K562 (cell line): ENCODE measurements around the gene MTF1. TPM values are rescaled to one million over a fixed set of nuclear protein-coding genes. Genes with fewer than 3 reads are reported as not detected.

Experiments used
- ATAC-seq: fragments of 200-7000 bp; cut with Tn5 transposase; 3 replicates; pipeline ENCODE4 v1.9.1; 2020; ENCODE audit warnings: moderate library complexity
- BruUV-seq: library from RNA; stranded (reverse); fragments of 400-500 nt; replicated peaks from 2 replicates; lab custom pipeline; 2021; lab: Mats Ljungman, UMichigan
- CTCF ChIA-PET: fragments of 300-600 bp; formaldehyde crosslinking; extraction: SDS; loops from one replicate; lab custom pipeline; 2021; ENCODE audit warnings: low intra/inter-chr PET ratio; lab: Yijun Ruan, JAX
- POLR2A ChIA-PET: fragments of 300-600, 350-650 bp; sonication (Branson Sonifier 250); formaldehyde crosslinking; extraction: SDS; loops from one replicate; lab custom pipeline; 2021; ENCODE audit warnings: antibody characterized with exemption, inconsistent platforms; lab: Yijun Ruan, JAX
- DNase-seq, 4 experiments: peaks; one replicate each; pipeline versions ENCODE4 v3.0.0 to v3.0.0-alpha.2; 2011 to 2018; ENCODE audit warnings: low spot score in 3 of 4, mixed read lengths in 3 of 4; ENCODE audit errors: extremely low read depth in 1 of 4
- FAIRE-seq: peaks from 2 replicates; lab custom pipeline; 2011; peaks lifted over from hg19 to GRCh38; lab: Jason Lieb, UNC
- H2AFZ ChIP-seq: 2 replicates; pipeline ENCODE4 v1.6.0; 2011; ENCODE audit warnings: low read depth, low read length, control low read depth, inconsistent platforms
- H3K27ac ChIP-seq: fragments of 200-600 bp; 3 replicates; pipeline ENCODE4 v1.8.0; 2011; ENCODE audit warnings: low read depth, mild to moderate bottlenecking, control low read depth, inconsistent platforms, low read length, moderate library complexity, mixed read lengths; ENCODE audit errors: extremely low read depth
- H3K27me3 ChIP-seq, 2 experiments: fragments of 300-600 bp in 1 of 2; 2 replicates in 1 of 2; 3 replicates in 1 of 2; pipeline versions ENCODE4 v1.6.0 to v1.8.0; 2011; ENCODE audit warnings: inconsistent platforms in 2 of 2, low read length in 2 of 2, mild to moderate bottlenecking in 1 of 2, mixed read lengths in 1 of 2, moderate library complexity in 1 of 2; ENCODE audit not compliant: control insufficient read depth in 2 of 2, insufficient read depth in 2 of 2
- H3K36me3 ChIP-seq: fragments of 300-600 bp; 3 replicates; pipeline ENCODE4 v1.8.0; 2011; ENCODE audit warnings: mild to moderate bottlenecking, low read length, inconsistent platforms; ENCODE audit not compliant: control insufficient read depth, insufficient read depth
- H3K4me1 ChIP-seq, 2 experiments: fragments of 200-600 bp in 1 of 2; replicated peaks in 1 of 2; 2 replicates in 1 of 2; 3 replicates in 1 of 2; pipeline versions ENCODE4 v1.5.1 to v1.8.0; 2011; ENCODE audit warnings: inconsistent platforms in 2 of 2, low read length in 2 of 2, mild to moderate bottlenecking in 1 of 2, mixed read lengths in 1 of 2, moderate library complexity in 1 of 2; ENCODE audit not compliant: control insufficient read depth in 2 of 2, insufficient read depth in 2 of 2
- H3K4me2 ChIP-seq: 2 replicates; pipeline ENCODE4 v1.6.1; 2011; ENCODE audit warnings: low read length, control low read depth, inconsistent platforms, mixed read lengths; ENCODE audit not compliant: insufficient read depth
- H3K4me3 ChIP-seq: fragments of 200-600 bp; sonication (generic), shearing (Covaris generic); 2 replicates; pipeline ENCODE4 v1.5.1; 2016; ENCODE audit warnings: control low read depth, inconsistent platforms
- H3K79me2 ChIP-seq: fragments of 200-600 bp; 3 replicates; pipeline ENCODE4 v1.8.0; 2011; ENCODE audit warnings: low read length, inconsistent platforms; ENCODE audit not compliant: control insufficient read depth, insufficient read depth
- H3K9ac ChIP-seq, 2 experiments: 2 replicates each; pipeline versions ENCODE4 v1.6.0 to v1.6.1; 2011; ENCODE audit warnings: low read depth in 2 of 2, low read length in 2 of 2, control low read depth in 1 of 2, inconsistent platforms in 1 of 2, mild to moderate bottlenecking in 1 of 2, mixed read lengths in 1 of 2; ENCODE audit not compliant: insufficient read depth in 1 of 2
- H3K9me1 ChIP-seq: one replicate; pipeline ENCODE4 v1.6.0; 2011; ENCODE audit warnings: inconsistent platforms, mild to moderate bottlenecking, low read length, moderate library complexity; ENCODE audit not compliant: control insufficient read depth, insufficient read depth
- H3K9me3 ChIP-seq: replicated peaks from 2 replicates; pipeline ENCODE4 v1.5.1; 2011; ENCODE audit warnings: low read depth, low read length, inconsistent platforms; ENCODE audit not compliant: control insufficient read depth, insufficient read depth
- H4K20me1 ChIP-seq: replicated peaks from 2 replicates; pipeline ENCODE4 v1.6.1; 2011; ENCODE audit warnings: low read length, inconsistent platforms, mixed read lengths; ENCODE audit not compliant: control insufficient read depth, insufficient read depth
- CBX1 ChIP-seq: sonication (generic); IDR thresholded peaks from 2 replicates; pipeline ENCODE4 v1.6.1; 2016; ENCODE audit warnings: antibody characterized with exemption, low read depth, mild to moderate bottlenecking
- EZH2 ChIP-seq: IDR thresholded peaks from 2 replicates; pipeline ENCODE4 v1.6.1; 2012; ENCODE audit warnings: low read depth, mild to moderate bottlenecking, inconsistent platforms, low read length, borderline replicate concordance
- SMARCE1 ChIP-seq: fragments of 450-650 bp; IDR thresholded peaks from 2 replicates; pipeline ENCODE4 v1.7.1; 2016; ENCODE audit warnings: mild to moderate bottlenecking
- ZNF175 ChIP-seq: fragments of 200-800 bp; sonication (Bioruptor generic); IDR thresholded peaks from 2 replicates; pipeline ENCODE4 v1.6.1; 2016; ENCODE audit warnings: low read depth, mild to moderate bottlenecking, missing genetic modification characterization, missing compliant biosample characterization
- ZNF384 ChIP-seq: IDR thresholded peaks from 2 replicates; pipeline ENCODE4 v1.6.1; 2012; ENCODE audit warnings: low read depth, low read length, improper control_type of control experiment
- WGBS: fragments of 100-300 bp; shearing (Covaris generic); methylation state at CpG from one replicate; pipeline ENCODE4 v1.1.6; 2016; ENCODE audit warnings: low coverage, mixed read lengths; ENCODE audit not compliant: insufficient coverage; ENCODE audit errors: missing lambda C conversion rate; 5-methylcytosine and 5-hydroxymethylcytosine counted together
- in situ Hi-C: fragments of 300-500 bp; cut with MboI; formaldehyde crosslinking; loops from 4 replicates; pipeline ENCODE4 v1.15.0; 2018; ENCODE audit warnings: inconsistent platforms, mixed read lengths
- intact Hi-C: fragments of 100-400 bp; cut with micrococcal nuclease; formaldehyde crosslinking; loops from 2 replicates; pipeline ENCODE4 v1.14.2; 2022
- polyA plus RNA-seq, 8 experiments: library from polyadenylated mRNA; depleted of rRNA in 4 of 8; stranded (reverse) in 5 of 8; unstranded in 3 of 8; fragments of >200 nt; fragmentation: Nextera tagmentation in 2 of 8; fragmentation: Illumina TruSeq in 1 of 8; extraction: Ambion mirVana in 2 of 8; extraction: Trizol in 1 of 8; gene quantifications; 2 replicates each; pipeline versions ENCODE4 v1.2.1 to v1.2.3, GENCODE V29; 2011 to 2014; ENCODE audit warnings: inconsistent platforms in 1 of 8, missing spikeins in 1 of 8
- total RNA-seq, 7 experiments: library from RNA; depleted of rRNA in 6 of 7; stranded (reverse); fragments of >200 nt in 6 of 7; fragmentation: Illumina TruSeq in 2 of 7; extraction: Trizol in 2 of 7; gene quantifications; 2 replicates each; pipeline versions ENCODE4 v1.2.1 to v1.2.3, GENCODE V29; 2011 to 2021; ENCODE audit warnings: low replicate concordance in 1 of 7
- TF ChIP-seq, protein P1 (sequence below), 3 experiments: IDR thresholded peaks in 2 of 3; conservative IDR thresholded peaks in 1 of 3; 2 replicates each; pipeline ENCODE4 v1.5.1; 2011 to 2012; ENCODE audit warnings: low read length in 3 of 3, mild to moderate bottlenecking in 3 of 3, control low read depth in 2 of 3, improper control_type of control experiment in 1 of 3, inconsistent platforms in 1 of 3, low read depth in 1 of 3, mixed read lengths in 1 of 3, moderate library complexity in 1 of 3; ENCODE audit not compliant: insufficient read depth in 2 of 3

MTF1 gene
- total and polyA plus RNA-seq, 9 of the 15 experiments (the other 6 are each of a cell fraction or from before 2014, with no cell fraction given) = 1.1 to 12.2 (median 4.3) TPM

DNA sequence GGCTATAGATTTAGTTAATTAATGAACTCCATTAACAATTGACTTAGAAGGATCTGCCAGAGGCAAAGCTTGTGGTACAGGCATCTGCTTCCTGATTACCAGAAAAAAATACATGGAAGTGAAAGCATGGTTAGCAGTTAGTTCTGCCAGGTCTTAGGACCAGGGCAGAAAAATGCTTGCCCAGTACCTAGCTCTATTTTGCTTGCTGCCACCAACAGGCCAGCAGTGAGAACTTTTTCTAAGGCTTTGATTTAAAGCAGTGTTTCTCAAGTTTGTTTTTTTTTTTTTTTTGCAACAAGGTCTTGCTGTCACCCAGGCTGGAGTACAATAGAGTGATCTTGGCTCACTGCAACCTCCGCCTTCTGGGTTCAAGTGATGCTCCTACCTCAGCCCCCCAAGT, 16.4 kb upstream of the MTF1 start:
- Histone ChIP-seq H3K4me2 (no peak overlapping the region), H3K9ac (no peak overlapping the region), H2AFZ (no peak overlapping the region), H3K27ac (no peak overlapping the region), H3K36me3 (peaks cover 68% of the 10 kb centered on the region), H3K9me1 (no peaks in the 10 kb centered on the region), H3K4me3 (no peak overlapping the region), H3K9me3 (no peaks in the 10 kb centered on the region), H4K20me1 (no peaks in the 10 kb centered on the region), H3K27me3 (no peaks in the 10 kb centered on the region), H3K4me1 (no peaks in the 10 kb centered on the region), H3K79me2 (no peaks in the 10 kb centered on the region)
- 100% methylated on average over 1 of the region's 1 CpG for WGBS
- ChIA-PET CTCF (no interaction called here), POLR2A (interaction anchor here (0.6 to 1.7 kb wide), 6 partner anchors 9 to 970 kb away, joined by 3 to 6 read pairs (median 3); partner anchors contain the start of gene MTF1)
- TF ChIP-seq, protein P1, sequence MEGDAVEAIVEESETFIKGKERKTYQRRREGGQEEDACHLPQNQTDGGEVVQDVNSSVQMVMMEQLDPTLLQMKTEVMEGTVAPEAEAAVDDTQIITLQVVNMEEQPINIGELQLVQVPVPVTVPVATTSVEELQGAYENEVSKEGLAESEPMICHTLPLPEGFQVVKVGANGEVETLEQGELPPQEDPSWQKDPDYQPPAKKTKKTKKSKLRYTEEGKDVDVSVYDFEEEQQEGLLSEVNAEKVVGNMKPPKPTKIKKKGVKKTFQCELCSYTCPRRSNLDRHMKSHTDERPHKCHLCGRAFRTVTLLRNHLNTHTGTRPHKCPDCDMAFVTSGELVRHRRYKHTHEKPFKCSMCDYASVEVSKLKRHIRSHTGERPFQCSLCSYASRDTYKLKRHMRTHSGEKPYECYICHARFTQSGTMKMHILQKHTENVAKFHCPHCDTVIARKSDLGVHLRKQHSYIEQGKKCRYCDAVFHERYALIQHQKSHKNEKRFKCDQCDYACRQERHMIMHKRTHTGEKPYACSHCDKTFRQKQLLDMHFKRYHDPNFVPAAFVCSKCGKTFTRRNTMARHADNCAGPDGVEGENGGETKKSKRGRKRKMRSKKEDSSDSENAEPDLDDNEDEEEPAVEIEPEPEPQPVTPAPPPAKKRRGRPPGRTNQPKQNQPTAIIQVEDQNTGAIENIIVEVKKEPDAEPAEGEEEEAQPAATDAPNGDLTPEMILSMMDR (IDR thresholded peaks at IDR 0.05 in 2 of 3, conservative IDR thresholded peaks at IDR 0.05 in 1 of 3; ENCODE audit: insufficient read depth in 2 of 3, low read depth in 1 of 3, low read length in 3 of 3) = peak in 1 of 3 experiments; percentile 21; a peak in 1 of 6 replicates
- no peak for TF ChIP-seq SMARCE1
- no peak for TF ChIP-seq EZH2
- no peak for TF ChIP-seq CBX1
- TF ChIP-seq ZNF175 = no peak
- TF ChIP-seq ZNF384 = peak; percentile 34; the same call in 1 of the 2 replicates
- in situ Hi-C loops = no loop called here
- no TSS peak for BruUV-seq
- intact Hi-C loops = no loop called here
- DNase-seq = no peak
- FAIRE-seq = no peak
- no peak for ATAC-seq
